Calu3 (cell line): ENCODE data around the gene CTNNBL1. TPM values are rescaled to one million over a fixed set of nuclear protein-coding genes. Genes with fewer than 3 reads are reported as not detected.

Source experiments
- BruUV-seq: library from RNA; stranded (reverse); fragments of 400-500 nt; replicated peaks from 2 replicates; lab custom pipeline; 2021; lab: Mats Ljungman, UMichigan
- CTCF ChIA-PET: fragments of 300-600 bp; sonication (Branson Sonifier 250); formaldehyde crosslinking; loops from one replicate; lab custom pipeline; 2022; ENCODE audit warnings: antibody characterized with exemption; lab: Charles Lee
- DNase-seq: peaks from one replicate; pipeline ENCODE4 v3.0.0; 2022
- H3K27ac Mint-ChIP-seq: one replicate; pipeline ENCODE4 v1.8.0; 2022; ENCODE audit warnings: mixed read lengths; ENCODE audit not compliant: unreplicated experiment
- H3K27me3 Mint-ChIP-seq: one replicate; pipeline ENCODE4 v1.8.0; 2022; ENCODE audit warnings: mixed read lengths; ENCODE audit not compliant: unreplicated experiment
- H3K36me3 Mint-ChIP-seq: one replicate; pipeline ENCODE4 v1.8.0; 2022; ENCODE audit warnings: mild to moderate bottlenecking, moderate library complexity, mixed read lengths; ENCODE audit not compliant: insufficient read depth, unreplicated experiment
- H3K4me1 Mint-ChIP-seq: one replicate; pipeline ENCODE4 v1.8.0; 2022; ENCODE audit warnings: mild to moderate bottlenecking, low read depth, mixed read lengths; ENCODE audit not compliant: unreplicated experiment
- H3K4me3 Mint-ChIP-seq: one replicate; pipeline ENCODE4 v1.8.0; 2022; ENCODE audit warnings: mild to moderate bottlenecking, low read depth, moderate library complexity, mixed read lengths; ENCODE audit not compliant: unreplicated experiment
- H3K9me3 Mint-ChIP-seq: one replicate; pipeline ENCODE4 v1.8.0; 2022; ENCODE audit warnings: low read depth, mixed read lengths; ENCODE audit not compliant: unreplicated experiment
- CTCF ChIP-seq: fragments of 200-600 bp; IDR thresholded peaks from one replicate; pipeline ENCODE4 v1.8.0; 2022; ENCODE audit warnings: antibody characterized with exemption; ENCODE audit not compliant: unreplicated experiment
- intact Hi-C: fragments of 100-400 bp; cut with micrococcal nuclease; formaldehyde crosslinking; loops from one replicate; pipeline ENCODE4 v1.10.0; 2022; ENCODE audit not compliant: unreplicated experiment
- total RNA-seq: library from RNA; stranded (reverse); gene quantifications from 2 replicates; pipeline ENCODE4 v1.2.3, GENCODE V29; 2022

The CTNNBL1 gene
- total RNA-seq, 1 experiment from 2014 or later: 106 TPM

DNA sequence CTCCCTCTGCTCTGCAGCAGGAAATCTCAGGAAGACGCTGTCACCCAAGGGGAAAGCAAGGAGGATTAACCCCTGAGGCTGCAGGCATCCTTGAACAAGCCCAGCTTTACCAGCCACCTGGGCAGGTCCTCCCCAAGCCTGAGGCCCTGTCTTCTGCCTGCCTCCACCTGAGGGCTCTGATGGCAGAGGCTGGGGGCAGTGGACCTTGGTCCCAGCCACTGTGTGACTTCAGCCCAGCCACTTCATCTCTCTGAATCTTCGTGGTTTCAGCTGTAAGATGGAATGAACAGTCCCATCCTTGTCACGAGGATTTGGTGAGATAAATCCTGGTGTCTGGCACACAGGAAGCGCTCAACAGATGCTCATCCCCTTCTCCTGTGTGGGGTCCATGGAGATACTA, 200.6 kb downstream of the CTNNBL1 start:
- BruUV-seq: no TSS peak
- DNase-seq: no peak
- no peaks in the 10 kb centered on the region for H3K4me1 Mint-ChIP-seq
- H3K27ac Mint-ChIP-seq: no peak overlapping the region
- CTCF ChIA-PET: no interaction called here
- TF ChIP-seq CTCF: no peak
- intact Hi-C loops: no loop called here
- no peaks in the 10 kb centered on the region for H3K36me3 Mint-ChIP-seq
- no peak overlapping the region for H3K4me3 Mint-ChIP-seq
- H3K27me3 Mint-ChIP-seq: peaks cover 62% of the 10 kb centered on the region
- no peaks in the 10 kb centered on the region for H3K9me3 Mint-ChIP-seq

GRCh38 chr20:37895166-37895565, 201.3 kb downstream of the CTNNBL1 start:
- no peak for TF ChIP-seq CTCF
- no TSS peak for BruUV-seq

GRCh38 chr20:37896932-37897548, 203.2 kb downstream of the CTNNBL1 start:
- Mint-ChIP-seq H3K36me3 (peaks cover 1% of the 10 kb centered on the region), H3K4me1 (no peaks in the 10 kb centered on the region), H3K27me3 (peaks cover 72% of the 10 kb centered on the region), H3K4me3 (no peak overlapping the region), H3K9me3 (no peaks in the 10 kb centered on the region), H3K27ac (no peak overlapping the region)
- CTCF ChIA-PET: no interaction called here
- no peak for TF ChIP-seq CTCF
- BruUV-seq: no TSS peak
- intact Hi-C loops: no loop called here
- no peak for DNase-seq

More at GRCh38 chr20:37895166-37895565, 201.3 kb downstream of the CTNNBL1 start:
- H3K27me3 Mint-ChIP-seq: peaks cover 62% of the 10 kb centered on the region
- no peaks in the 10 kb centered on the region for H3K36me3 Mint-ChIP-seq
- H3K4me3 Mint-ChIP-seq: no peak overlapping the region
- H3K4me1 Mint-ChIP-seq: no peaks in the 10 kb centered on the region
- H3K9me3 Mint-ChIP-seq: no peaks in the 10 kb centered on the region
- CTCF ChIA-PET: no interaction called here
- intact Hi-C loops: no loop called here
- DNase-seq: no peak
- no peak overlapping the region for H3K27ac Mint-ChIP-seq

GRCh38 chr20:37898233-37899104, 204.6 kb downstream of the CTNNBL1 start:
- Mint-ChIP-seq H3K9me3 (no peaks in the 10 kb centered on the region), H3K36me3 (peaks cover 5% of the 10 kb centered on the region), H3K4me1 (peaks cover under 1% of the 10 kb centered on the region), H3K27ac (no peak overlapping the region), H3K4me3 (no peak overlapping the region), H3K27me3 (peaks cover 70% of the 10 kb centered on the region)
- no peak for TF ChIP-seq CTCF
- CTCF ChIA-PET: no interaction called here
- BruUV-seq: no TSS peak
- intact Hi-C loops: no loop called here
- DNase-seq: no peak
